Measurements from ENCODE around the gene ANAPC7.
"Not testable (repeated sequence)": the region's sequence is repeated elsewhere in the genome, so short reads cannot be mapped to it uniquely, and the experiment has no call there.

Gene ANAPC7

GRCh38 chr12:110373962-110374611 is 29.4 kb downstream of the ANAPC7 start:
- no peak for DNase-seq (ENCODE audit: low spot score)

GRCh38 chr12:110373425-110373824 is 30.1 kb downstream of the ANAPC7 start:
- DNase-seq (ENCODE audit: low spot score): no peak

- DNase-seq (ENCODE audit: low spot score): no peak
Measured at GRCh38 chr12:110373025-110373424, 30.5 kb downstream of the ANAPC7 start.

GRCh38 chr12:110372056-110372425 is 31.5 kb downstream of the ANAPC7 start:
- DNase-seq (ENCODE audit: low spot score): no peak

- no peak for DNase-seq (ENCODE audit: low spot score)
Measured at GRCh38 chr12:110371408-110372055, 32.0 kb downstream of the ANAPC7 start.

GRCh38 chr12:110370732-110371231 is 32.7 kb downstream of the ANAPC7 start:
- DNase-seq (ENCODE audit: low spot score): no peak

- DNase-seq (ENCODE audit: low spot score): no peak
Measured at GRCh38 chr12:110369992-110370391, 33.5 kb downstream of the ANAPC7 start.

- no peak for DNase-seq (ENCODE audit: low spot score)
Measured at GRCh38 chr12:110367181-110367864, 36.2 kb downstream of the ANAPC7 start.

GRCh38 chr12:110366321-110367142 is 37.0 kb downstream of the ANAPC7 start:
- no peak for DNase-seq (ENCODE audit: low spot score)

- DNase-seq (ENCODE audit: low spot score): no peak
Measured at GRCh38 chr12:110365489-110366320, 37.8 kb downstream of the ANAPC7 start.

GRCh38 chr12:110361216-110361615 is 42.3 kb downstream of the ANAPC7 start:
- DNase-seq (ENCODE audit: low spot score): no peak

GRCh38 chr12:110358384-110359097 is 45.0 kb downstream of the ANAPC7 start:
- not testable (repeated sequence) for DNase-seq (ENCODE audit: low spot score)

GRCh38 chr12:110355073-110355472 is 48.4 kb downstream of the ANAPC7 start:
- no peak for DNase-seq (ENCODE audit: low spot score)

- DNase-seq (ENCODE audit: low spot score): no peak
Measured at GRCh38 chr12:110354172-110354780, 49.2 kb downstream of the ANAPC7 start.

GRCh38 chr12:110353211-110353965 is 50.1 kb downstream of the ANAPC7 start:
- DNase-seq (ENCODE audit: low spot score): no peak

GRCh38 chr12:110352401-110352800 is 51.1 kb downstream of the ANAPC7 start:
- no peak for DNase-seq (ENCODE audit: low spot score)

- DNase-seq (ENCODE audit: low spot score): no peak
Measured at GRCh38 chr12:110351119-110351518, 52.4 kb downstream of the ANAPC7 start.

- no peak for DNase-seq (ENCODE audit: low spot score)
Measured at GRCh38 chr12:110349514-110350151, 53.9 kb downstream of the ANAPC7 start.

GRCh38 chr12:110349096-110349495 is 54.4 kb downstream of the ANAPC7 start:
- DNase-seq (ENCODE audit: low spot score): no peak

All from LoVo (cell line).